Stimulated activated CD8-positive, alpha-beta memory T cell treated with anti-CD3 and anti-CD28 coated beads, Interleukin-15, amount 100 ng/mL, for 48 hours (primary cell): ENCODE results near the gene MRPL20.
"Not testable (repeated sequence)": the region's sequence is repeated elsewhere in the genome, so short reads cannot be mapped to it uniquely, and the experiment has no call there.

Experiments used
- DNase-seq, 2 donors: peaks; one replicate each; pipeline ENCODE4 v3.0.0-alpha.2; 2020; ENCODE audit warnings: low read depth in 2 of 2

Gene MRPL20

DNA sequence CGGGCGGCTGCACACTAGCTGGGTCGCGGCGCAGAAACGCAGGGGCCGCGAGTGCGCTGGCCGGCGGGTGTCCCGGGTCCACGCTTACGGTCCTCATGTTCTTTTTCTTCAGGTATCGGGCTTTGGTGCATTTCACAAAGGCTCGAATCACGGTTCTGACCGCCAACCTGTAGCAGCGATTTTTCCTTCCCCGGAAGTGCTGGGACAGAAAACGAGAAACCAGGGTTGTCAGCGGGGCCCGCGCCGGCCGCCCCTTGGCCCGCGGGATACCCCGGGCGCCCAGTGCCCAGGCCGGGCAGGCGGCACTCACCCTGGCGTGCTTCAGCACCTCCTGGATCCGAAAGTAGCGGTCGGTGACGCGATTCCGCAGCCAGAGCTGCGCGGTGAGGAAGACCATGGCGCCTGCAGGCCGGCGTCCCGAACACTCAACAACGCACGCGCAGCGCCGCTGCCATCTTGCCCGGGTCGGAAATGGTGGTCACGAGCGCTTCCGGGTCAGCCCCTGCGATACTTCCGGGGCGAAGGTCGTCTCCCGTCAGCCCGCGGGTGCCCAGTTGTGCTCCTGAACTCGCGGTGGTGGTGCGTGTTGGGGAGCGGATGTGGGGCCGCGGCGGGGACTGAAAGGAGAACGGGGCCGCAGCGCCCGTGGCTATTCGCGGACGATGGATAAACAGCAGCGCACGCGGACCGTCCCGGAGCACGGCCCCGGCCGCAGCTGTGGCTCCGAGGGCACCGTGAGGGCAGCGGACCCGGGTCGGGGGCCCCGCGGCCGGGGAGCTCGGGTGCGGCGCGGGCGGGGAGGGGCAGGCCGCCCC, at the start of gene MRPL20:
Gene MRPL20, minus strand, starts transcription at position 473 of the 815 bp plus-strand sequence. Its CDS starts 76 bp downstream, at position 397.
- peak; percentile 93 to 96 for DNase-seq

DNA sequence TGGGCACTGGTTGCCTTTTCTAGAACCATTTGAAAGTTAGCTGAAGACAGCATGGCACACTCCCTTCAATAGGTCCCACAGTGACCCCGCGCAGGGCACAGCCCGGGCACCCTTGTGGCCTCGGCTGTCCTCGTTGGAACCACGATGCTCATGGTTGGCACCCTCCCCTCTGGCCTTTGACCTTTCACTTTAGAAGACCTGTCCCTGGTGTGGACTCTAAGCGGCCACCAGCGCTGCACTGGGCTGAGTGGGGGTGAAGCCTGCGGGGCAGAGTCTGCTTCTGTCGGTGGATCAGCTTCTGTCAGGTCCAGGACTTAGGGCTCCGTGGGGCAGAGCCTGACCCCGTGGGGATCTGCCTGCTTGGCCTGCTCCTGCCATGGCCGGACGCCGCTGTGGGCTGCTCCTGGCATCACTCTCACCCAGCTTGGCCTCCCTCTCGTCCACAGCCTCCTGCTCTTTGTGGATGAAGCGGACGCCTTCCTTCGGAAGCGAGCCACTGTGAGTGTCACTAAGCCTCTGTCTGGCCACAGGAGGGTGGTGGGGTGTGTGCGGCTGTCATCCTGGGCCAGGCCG, 49.7 kb upstream of the MRPL20 start:
- DNase-seq: not testable (repeated sequence)

DNA sequence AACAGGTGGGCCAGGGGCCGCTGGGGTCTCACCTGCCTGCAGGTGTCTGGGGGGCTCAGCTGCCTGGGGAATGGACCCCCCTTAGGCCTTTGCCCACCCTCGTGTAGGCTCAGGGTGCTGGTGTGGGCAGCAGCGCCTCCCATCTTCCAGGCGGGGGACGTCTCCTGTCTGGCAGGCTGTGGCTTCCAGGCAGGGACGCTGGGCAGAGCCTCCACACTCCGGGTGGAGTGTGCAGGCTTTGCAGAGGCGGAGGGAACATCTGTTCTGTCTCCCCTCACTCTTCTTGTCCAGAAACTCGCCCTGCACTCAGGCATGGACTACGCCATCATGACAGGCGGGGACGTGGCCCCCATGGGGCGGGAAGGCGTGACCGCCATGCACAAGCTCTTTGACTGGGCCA, 48.8 kb upstream of the MRPL20 start:
- not testable (repeated sequence) for DNase-seq

DNA sequence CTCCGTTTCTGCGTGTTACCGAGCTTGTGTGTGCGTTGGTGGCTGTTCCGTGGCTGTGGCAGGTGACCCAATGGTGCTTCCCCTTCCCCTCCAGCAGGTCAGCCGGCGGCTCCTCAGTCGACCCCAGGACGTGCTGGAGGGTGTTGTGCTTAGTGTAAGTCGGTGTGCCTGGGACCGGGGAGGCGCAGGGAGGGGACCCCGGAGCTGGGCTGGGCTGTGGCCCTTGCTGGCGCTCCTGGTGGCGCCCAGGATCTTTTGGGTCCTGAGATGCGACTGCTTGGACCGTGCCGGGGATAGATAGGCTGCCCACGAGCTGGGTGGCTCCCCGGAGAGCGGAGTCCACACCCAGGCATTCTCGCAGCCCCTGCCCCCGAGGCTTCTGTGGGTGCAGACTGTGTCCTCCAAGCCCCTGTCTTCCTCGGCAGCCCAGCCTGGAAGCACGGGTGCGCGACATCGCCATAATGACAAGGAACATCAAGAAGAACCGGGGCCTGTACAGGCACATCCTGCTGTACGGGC, 48.3 kb upstream of the MRPL20 start:
- DNase-seq: no peak

DNA sequence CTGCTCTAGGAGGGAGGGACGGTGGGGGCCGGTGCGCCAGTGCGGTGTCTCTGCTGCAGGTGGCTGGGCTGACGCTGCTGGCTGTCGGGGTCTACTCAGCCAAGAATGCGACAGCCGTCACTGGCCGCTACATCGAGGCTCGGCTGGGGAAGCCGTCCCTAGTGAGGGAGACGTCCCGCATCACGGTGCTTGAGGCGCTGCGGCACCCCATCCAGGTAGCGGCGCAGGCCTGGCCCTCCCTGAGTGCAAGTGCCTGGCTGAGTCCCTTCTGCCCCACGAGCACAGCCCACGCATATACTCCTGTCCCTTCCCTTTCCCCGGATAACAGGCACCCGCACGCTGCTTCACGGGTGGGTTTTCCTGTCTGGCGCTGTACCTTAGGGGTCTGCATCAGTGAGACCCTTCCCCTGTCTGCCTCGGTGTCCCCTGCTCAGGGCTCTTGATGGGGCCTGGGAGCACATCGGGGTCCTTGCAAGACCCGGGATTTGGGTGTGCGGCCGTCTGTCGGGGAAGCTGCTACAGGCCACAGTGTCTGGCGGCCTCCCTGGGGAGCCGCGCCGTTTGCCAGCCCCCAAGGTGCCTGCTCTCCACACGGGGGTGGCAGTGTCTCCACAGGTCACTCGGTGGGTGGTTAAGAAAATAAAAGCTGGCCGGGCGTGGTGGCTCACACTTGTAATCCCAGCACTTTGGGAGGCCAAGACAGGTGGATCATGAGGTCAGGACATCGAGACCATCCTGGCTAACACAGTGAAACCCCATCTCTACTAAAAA, 47.4 kb upstream of the MRPL20 start:
- DNase-seq: not testable (repeated sequence)

DNA sequence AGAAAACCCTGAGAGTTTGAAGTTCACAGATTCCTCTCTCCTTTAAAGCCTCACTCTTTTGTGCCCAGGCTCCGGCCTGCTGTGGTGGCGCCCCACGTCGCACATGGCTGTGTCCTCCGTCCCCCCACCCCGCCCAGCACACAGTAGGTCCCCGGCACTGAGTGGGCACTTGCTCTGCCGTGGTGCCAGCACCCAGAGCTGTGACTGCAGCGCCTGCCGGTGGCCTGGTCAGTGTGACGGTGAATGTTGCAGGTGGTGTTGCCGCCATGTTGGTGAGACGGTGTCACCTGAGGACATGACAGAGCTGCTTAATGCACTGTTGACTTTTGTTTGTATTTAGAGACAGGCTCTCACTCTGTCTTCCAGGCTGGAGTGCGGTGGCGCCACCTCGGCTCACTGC, 45.8 kb upstream of the MRPL20 start:
- no peak for DNase-seq

DNA sequence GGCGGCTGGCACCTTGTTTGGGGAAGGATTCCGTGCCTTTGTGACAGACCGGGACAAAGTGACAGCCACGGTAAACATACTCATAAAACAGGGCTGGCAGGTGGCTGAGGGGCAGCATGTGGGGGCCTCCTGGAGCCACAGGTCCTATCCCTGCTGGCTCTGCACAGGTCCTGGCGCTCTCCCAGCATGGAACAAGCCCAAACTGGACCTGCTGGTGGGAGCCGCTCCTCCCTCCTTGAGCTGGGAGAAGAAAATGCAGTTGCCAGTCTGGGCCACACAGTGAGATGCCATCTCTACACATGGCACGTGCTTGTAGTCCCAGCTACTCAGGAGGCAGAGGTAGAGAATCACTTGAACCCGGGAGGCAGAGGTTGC, 45.3 kb upstream of the MRPL20 start:
- DNase-seq: not testable (repeated sequence)

DNA sequence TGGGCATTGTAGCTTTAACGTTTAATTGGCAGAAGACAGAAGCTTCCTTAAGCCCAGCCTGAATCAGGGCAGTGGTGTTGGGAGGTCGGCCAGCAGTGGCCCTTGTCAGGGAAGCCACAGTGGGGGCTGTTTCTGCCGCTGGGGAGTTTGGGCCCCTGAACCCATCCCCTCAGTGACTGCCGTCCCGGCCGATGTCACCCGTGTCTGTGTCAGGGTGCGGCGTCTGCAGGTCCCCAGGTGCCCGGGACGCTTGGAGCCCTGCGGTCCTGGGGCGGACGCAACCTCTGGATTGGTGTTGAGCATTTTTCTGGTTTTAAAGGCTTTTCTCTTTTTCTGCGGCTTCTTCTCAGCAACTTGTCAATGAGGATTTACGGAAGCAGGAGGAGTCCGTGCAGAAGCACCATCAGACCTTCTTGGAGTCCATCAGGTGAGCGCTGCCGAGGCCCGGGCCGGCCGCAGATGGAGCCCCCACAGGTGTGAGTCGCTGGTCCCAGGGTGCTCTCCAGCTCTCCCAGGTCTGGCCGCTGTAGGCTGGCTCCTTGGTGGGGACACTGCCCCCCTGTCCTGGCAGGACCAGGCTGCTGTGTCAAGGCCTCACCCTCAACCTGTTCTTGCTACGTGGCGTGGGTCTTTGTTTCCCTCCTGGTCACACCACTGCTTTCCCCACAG, 44.7 kb upstream of the MRPL20 start:
- no peak for DNase-seq

DNA sequence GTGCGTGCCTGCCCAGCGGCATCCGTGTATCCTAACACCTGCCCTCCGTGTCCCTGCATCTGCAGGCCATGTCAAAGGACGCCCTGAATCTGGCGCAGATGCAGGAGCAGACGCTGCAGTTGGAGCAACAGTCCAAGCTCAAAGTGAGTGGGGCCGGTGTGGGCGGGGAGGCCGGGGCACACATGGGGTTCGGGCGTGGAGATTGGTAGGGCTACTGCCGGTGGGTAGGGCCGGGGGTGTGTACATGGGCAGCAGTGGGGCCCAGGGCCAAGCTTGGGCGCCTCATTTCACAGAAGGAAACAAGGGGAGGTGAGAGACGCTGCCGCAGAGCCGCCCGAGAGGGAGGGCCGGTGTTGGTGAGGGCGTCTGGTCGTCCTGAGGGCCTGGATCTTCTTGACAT, 43.5 kb upstream of the MRPL20 start:
- not testable (repeated sequence) for DNase-seq

DNA sequence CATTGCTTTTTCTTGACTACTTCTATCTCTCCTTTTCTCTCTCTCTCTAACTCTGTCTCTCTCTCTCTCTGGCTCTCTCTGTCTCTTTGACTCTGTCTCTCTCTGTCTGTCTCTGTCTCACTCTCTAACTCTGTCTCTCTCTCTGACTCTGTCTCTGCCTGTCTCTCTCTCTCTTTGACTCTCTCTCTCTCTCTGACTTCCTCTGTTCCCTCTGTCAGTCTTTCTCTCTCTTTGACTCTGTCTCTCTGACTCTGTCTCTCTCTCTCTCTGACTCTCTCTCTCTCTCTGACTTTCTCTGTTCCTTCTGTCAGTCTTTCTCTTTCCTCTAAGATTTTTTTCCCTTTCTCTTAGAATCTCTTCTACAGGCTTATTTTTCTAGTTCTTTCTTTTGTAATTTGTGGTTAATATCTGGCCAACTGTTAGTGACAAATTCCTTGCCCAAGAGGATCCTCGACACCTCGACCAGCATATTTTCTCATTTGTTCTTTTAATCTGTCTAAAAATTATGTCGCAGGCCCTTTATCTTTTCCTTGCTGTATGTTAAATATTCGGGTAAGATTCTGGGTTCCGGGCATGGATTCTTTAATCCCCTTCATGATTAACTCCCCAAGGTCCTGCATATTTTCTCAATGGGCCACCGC, 42.1 kb upstream of the MRPL20 start, which contains the start of gene ATAD3C:
Gene ATAD3C, plus strand, starts transcription at position 591 of the 641 bp plus-strand sequence. CDS start 995 bp downstream, outside the sequence.
- no peak for DNase-seq

DNA sequence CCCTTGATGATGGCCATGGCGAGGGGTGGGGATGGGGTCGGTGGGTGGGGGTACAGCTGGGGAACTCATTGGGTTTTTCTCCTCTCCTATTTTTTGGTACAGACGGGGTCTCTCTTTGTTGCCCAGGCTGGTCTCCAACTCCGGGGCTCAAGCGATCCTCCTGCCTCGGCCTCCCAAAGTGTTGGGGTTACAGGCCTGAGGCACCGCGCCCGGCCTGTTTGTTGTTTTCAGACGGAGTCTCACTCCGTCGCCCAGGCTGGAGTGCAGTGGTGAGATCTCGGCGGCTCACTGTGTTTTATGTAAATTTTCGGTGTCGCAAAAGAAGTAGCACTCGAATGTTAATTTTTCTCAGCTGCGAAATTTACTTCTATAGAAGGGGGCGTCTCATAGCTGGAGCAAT, 39.5 kb upstream of the MRPL20 start:
- not testable (repeated sequence) for DNase-seq

DNA sequence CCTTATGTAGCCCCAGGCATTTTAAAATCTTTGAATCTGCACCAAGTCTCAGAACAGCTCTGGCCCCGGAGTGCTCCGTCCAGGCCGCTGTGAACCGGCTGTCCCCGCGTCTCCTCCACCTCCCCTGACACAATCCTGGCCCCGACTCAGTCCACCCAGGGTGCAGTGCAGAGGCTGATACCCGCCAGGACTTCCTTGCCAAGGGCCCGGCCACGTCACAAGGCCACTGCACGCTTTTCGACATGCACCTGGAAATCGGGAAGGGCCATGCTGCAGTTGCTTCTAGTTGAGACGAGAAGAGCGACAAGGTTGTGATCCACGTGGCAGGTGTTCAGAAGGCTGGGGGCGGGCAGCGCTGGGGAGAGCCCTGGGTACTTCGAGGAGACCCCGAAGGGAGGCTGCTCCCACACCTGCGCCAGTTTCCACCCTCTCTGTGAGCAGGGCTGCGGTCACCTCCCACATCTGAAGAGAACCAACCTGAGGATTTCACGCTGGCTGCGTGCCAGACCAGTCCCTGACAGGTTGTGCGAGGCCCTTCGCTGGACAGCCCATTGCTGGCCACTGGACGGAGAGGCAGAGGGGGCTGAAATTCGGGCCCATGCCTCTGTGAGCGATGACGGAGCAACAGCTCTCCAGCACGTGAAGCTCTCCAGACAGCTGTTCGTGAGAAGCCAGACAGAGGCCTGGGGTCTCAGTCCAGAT, 35.1 kb upstream of the MRPL20 start:
- DNase-seq: no peak

DNA sequence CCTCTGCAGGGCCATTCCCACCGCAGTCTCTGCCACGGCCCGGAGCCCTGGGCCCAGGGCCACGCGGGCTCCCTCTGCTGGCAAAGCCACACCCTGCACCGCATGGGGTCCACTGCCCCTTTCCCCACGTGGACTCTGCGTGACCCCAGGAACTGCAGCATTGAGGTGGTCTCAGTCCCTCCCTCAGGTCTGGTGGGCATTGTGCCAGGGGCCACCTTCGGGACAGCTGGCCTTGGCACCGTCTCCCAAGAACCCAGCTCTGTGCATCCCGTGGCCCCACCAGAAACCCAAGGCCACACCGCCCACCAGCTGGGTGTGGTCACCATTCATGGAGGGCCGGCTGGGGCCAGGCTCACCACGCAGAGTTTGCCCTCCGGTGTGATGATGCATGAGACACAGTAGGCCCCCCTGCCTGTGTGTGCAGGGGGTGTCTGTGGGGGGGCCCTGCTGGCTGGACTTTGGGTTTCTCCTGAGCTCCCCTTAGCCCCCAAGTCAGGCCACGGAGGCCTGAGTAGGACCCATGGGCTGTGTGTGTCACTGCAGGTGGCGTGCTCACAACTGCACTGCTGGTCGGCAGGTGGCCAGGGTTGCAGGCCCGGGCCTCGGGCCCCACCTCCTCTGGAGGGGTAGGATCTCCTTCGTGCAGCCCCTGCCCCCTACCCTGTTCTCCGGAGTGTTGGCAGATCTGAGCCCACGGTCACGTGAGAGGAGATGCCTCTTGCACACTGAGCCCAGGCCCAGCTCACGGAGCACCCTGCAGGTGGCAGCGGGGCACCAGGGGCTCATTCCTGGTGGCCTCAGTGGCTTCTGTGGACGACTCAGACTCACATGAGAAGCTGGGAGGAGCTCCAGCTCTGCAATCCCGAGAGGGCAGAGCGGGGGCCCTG, 34.2 kb upstream of the MRPL20 start:
- DNase-seq: peak; percentile 36 to 43

DNA sequence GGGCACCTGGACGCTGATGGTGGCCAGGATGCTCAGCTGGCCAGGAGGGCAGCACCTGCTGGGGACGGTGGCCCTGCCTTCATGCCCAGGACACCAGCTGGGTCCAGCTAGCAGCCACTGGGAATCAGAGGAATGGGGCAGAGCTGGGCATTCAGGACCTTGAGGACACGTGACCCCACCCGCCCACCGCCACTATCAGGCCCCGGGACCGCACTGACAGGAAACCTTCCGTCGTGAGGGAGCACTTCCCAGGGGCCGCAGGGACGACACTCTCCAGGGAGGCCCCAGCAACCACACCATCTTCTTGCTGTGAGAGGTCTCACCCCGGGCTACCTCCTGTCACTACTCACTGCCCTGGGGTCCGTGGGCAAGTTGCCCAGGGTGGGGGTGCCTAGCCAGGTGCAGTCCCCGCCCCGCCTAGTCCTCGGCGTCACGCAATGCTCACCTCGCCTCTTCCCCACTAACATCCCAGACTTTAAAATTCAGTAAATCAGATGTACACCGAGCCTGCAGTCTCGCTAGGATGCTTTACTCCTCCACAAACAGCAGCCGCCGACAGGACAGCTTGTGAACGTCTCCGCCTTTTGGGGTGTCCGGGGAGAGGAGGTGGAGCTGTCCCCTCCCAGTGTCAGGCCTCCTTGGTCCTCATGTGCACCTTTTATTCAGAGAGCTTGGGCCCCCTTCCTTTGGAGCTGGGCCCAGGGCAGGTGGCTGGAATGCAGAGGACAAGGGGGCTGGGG, 33.3 kb upstream of the MRPL20 start:
- DNase-seq: no peak

DNA sequence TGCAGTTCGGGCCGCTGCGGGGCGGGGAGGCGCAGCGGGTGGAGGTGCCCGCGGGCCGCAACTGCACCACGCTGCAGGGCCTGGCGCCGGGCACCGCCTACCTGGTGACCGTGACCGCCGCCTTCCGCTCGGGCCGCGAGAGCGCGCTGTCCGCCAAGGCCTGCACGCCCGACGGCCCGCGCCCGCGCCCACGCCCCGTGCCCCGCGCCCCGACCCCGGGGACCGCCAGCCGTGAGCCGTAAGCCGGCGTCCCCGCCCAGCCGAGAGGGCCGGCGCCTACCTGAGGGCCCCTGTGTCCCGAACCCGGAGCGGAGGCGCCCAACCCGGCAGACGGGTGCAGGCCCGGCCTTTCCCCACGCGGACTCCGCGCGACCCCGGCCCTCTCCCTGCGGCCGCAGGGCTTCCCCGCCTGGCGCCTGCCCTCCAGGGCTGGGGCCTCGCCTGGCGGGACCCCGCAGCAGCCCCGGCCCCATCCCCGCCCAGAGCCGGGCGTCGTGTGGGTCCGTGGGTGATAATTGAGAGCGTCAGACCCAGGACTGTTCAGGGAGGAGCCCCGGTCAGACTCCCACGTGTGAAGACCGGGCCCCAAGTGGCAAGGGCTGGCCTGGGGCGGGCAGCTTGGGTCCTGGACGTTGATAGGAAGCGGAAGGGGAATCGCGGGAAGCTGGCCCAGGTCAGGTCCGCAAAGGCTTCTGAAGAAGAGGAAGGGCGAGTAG, 32.6 kb upstream of the MRPL20 start:
- no peak for DNase-seq

DNA sequence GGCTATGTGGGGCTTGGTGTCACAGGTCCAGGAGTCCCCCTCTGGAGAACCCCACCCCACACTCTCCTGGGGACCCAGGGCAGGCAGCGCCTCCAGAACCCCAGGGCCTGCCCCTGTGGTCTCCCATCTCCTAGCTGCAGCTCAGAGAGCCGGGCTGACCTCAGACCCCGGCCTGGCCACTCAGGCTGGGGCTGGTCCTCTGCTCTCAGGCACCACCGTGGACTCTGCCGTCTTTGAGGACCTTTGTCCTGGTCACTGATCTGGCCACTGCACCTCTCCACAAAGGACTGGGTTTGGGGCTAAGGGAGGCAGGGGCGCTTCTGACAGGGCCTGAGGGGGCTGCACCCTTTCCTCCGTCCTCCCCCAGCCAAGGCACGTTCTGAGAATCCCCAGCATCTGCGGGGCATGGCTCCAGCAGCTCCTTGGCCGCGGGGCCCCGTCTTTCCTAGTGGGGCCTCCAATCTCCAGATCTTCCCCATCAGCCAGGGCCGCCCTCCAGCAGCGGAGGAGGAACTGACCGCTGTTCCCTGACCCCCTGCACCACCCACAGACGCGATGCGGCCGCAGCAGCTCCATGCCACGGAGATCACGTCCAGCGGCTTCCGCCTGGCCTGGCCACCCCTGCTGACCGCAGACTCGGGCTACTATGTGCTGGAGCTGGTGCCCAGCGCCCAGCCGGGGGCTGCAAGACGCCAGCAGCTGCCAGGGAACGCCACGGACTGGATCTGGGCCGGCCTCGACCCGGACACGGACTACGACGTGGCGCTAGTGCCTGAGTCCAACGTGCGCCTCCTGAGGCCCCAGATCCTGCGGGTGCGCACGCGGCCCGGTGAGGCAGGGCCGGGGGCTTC, 31.7 kb upstream of the MRPL20 start:
- no peak for DNase-seq

DNA sequence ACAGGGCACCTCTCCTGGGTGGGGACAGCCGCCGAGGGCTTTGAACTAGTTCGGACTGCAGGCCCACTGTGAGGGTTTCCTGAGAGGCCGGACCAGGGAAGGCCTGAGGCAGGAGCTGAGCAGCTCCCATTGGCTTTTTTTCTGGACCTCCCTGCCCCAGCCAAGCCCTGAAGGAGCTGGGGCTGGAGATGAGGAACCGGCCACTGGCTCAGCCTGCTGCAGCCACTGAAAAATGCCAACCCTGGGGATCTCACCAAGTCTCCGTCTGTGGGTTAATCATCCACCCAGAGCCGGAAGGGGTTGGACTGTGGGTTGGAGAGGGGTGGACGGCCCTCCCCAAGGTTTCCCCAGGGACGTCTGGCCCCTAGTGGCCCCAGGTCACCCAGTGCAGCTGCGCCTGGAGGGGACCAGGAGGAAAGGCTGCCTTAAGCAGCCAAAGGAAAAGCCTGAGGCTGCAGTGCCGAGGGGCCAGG, 30.8 kb upstream of the MRPL20 start:
- DNase-seq: no peak
